SK-N-SH (cell line): ENCODE measurements around the gene CMTM2. TPM values are rescaled to one million over a fixed set of nuclear protein-coding genes. Genes with fewer than 3 reads are reported as not detected.

Experiments
- CTCF ChIA-PET: fragments of 300-600, 350-600 bp; formaldehyde crosslinking; extraction: SDS; loops from one replicate; lab custom pipeline; 2021; lab: Yijun Ruan, JAX
- POLR2A ChIA-PET: fragments of 350-600 bp; sonication (Branson Sonifier 250); formaldehyde crosslinking; extraction: SDS; loops from one replicate; lab custom pipeline; 2020; ENCODE audit warnings: antibody characterized with exemption, inconsistent platforms; lab: Yijun Ruan, JAX
- DNase-seq: peaks from one replicate; pipeline ENCODE4 v3.0.0; 2012
- H2AFZ ChIP-seq: fragments of 200-600 bp; sonication (generic); 2 replicates; pipeline ENCODE4 v1.8.1; 2016; ENCODE audit warnings: antibody characterized with exemption, mild to moderate bottlenecking, low read depth
- H3F3A ChIP-seq: fragments of 200-600 bp; sonication (generic); replicated peaks from 2 replicates; pipeline ENCODE3; 2016; ENCODE audit warnings: antibody characterized with exemption, mild to moderate bottlenecking; ENCODE audit not compliant: insufficient read depth
- H3K27ac ChIP-seq, 2 experiments: fragments of 200-500 bp in 1 of 2; fragments of 200-600 bp in 1 of 2; sonication (Bioruptor generic) in 1 of 2; sonication (generic), shearing (Covaris generic) in 1 of 2; 2 replicates each; pipeline versions ENCODE4 v1.5.1 to v1.6.1; 2014 to 2016; ENCODE audit warnings: low read depth in 2 of 2, inconsistent platforms in 1 of 2, low read length in 1 of 2, mild to moderate bottlenecking in 1 of 2, mixed read lengths in 1 of 2
- H3K27me3 ChIP-seq: fragments of 200-600 bp; sonication (generic), shearing (Covaris generic); 2 replicates; pipeline ENCODE4 v1.6.1; 2016; ENCODE audit warnings: mixed run types; ENCODE audit not compliant: insufficient read depth
- H3K36me3 ChIP-seq, 2 experiments: fragments of 200-500 bp in 1 of 2; fragments of 200-600 bp in 1 of 2; sonication (Bioruptor generic) in 1 of 2; sonication (generic) in 1 of 2; replicated peaks in 1 of 2; 2 replicates each; pipeline versions ENCODE3 to v1.5.1; 2014 to 2016; ENCODE audit warnings: low read length in 1 of 2, mild to moderate bottlenecking in 1 of 2; ENCODE audit not compliant: insufficient read depth in 2 of 2, control insufficient read depth in 1 of 2
- H3K4me1 ChIP-seq, 2 experiments: fragments of 200-500 bp in 1 of 2; fragments of 200-600 bp in 1 of 2; sonication (Bioruptor generic) in 1 of 2; sonication (generic), shearing (Covaris generic) in 1 of 2; 2 replicates each; pipeline versions ENCODE4 v1.5.1 to v1.6.1; 2014 to 2016; ENCODE audit warnings: low read depth in 1 of 2, low read length in 1 of 2, mixed run types in 1 of 2; ENCODE audit not compliant: insufficient read depth in 2 of 2, control insufficient read depth in 1 of 2
- H3K4me2 ChIP-seq: fragments of 200-600 bp; sonication (generic), shearing (Covaris generic); 2 replicates; pipeline ENCODE4 v1.6.1; 2017; ENCODE audit warnings: mixed run types
- H3K4me3 ChIP-seq, 2 experiments: fragments of 200-500 bp in 1 of 2; fragments of 200-600 bp in 1 of 2; sonication (Bioruptor generic) in 1 of 2; sonication (generic), shearing (Covaris generic) in 1 of 2; 2 replicates each; pipeline versions ENCODE4 v1.5.1 to v1.8.1; 2014 to 2016; ENCODE audit warnings: low read depth in 2 of 2, inconsistent platforms in 1 of 2, low read length in 1 of 2, mild to moderate bottlenecking in 1 of 2, mixed read lengths in 1 of 2, moderate library complexity in 1 of 2
- H3K79me2 ChIP-seq: fragments of 200-600 bp; sonication (generic); 2 replicates; pipeline ENCODE4 v1.8.1; 2017; ENCODE audit warnings: mild to moderate bottlenecking; ENCODE audit not compliant: insufficient read depth
- H3K9ac ChIP-seq: fragments of 200-600 bp; sonication (generic); 2 replicates; pipeline ENCODE4 v1.6.1; 2017; ENCODE audit warnings: mixed run types
- H3K9me2 ChIP-seq: fragments of 200-600 bp; sonication (generic); 2 replicates; pipeline ENCODE4 v1.6.1; 2017; ENCODE audit warnings: mixed run types
- H3K9me3 ChIP-seq: fragments of 200-600 bp; sonication (generic); 2 replicates; pipeline ENCODE4 v1.6.1; 2017; ENCODE audit warnings: mixed run types, mild to moderate bottlenecking, moderate library complexity
- H4K20me1 ChIP-seq: fragments of 200-600 bp; sonication (generic); 2 replicates; pipeline ENCODE4 v1.6.1; 2017; ENCODE audit warnings: mild to moderate bottlenecking, mixed run types; ENCODE audit not compliant: insufficient read depth
- FOXJ3 ChIP-seq: sonication (generic); formaldehyde crosslinking; IDR thresholded peaks from 2 replicates; pipeline ENCODE4 v1.5.1; 2020; ENCODE audit warnings: mild to moderate bottlenecking, missing genetic modification reagents
- GABPA ChIP-seq: IDR thresholded peaks from 2 replicates; pipeline ENCODE4 v1.4.0; 2012; ENCODE audit warnings: low read depth, mild to moderate bottlenecking
- RAD21 ChIP-seq: IDR thresholded peaks from 2 replicates; pipeline ENCODE4 v1.6.1; 2012; ENCODE audit warnings: mild to moderate bottlenecking, low read length
- RCOR1 ChIP-seq: fragments of 150-350 bp; IDR thresholded peaks from 2 replicates; pipeline ENCODE4 v1.6.1; 2017; ENCODE audit warnings: antibody characterized with exemption, low read length
- SMC3 ChIP-seq: IDR thresholded peaks from 2 replicates; pipeline ENCODE4 v1.6.1; 2012; ENCODE audit warnings: low read depth, low read length, improper control_type of control experiment
- TAF1 ChIP-seq: IDR thresholded peaks from 2 replicates; pipeline ENCODE4 v1.6.1; 2012; ENCODE audit warnings: low read depth, mild to moderate bottlenecking, low read length, moderate library complexity, borderline replicate concordance
- WGBS: methylation state at CpG from one replicate; pipeline ENCODE4 v1.1.6; 2017; ENCODE audit warnings: low lambda C conversion rate; 5-methylcytosine and 5-hydroxymethylcytosine counted together
- polyA plus RNA-seq, 3 experiments: library from polyadenylated mRNA; depleted of rRNA; stranded (reverse); fragments of >200 nt; gene quantifications; 2 replicates each; pipeline ENCODE4 v1.2.3, GENCODE V29; 2012
- TF ChIP-seq, protein P1 (sequence below): fragments of 200-600 bp; sonication (generic); IDR thresholded peaks from 2 replicates; pipeline ENCODE4 v1.6.1; 2017; ENCODE audit warnings: antibody characterized with exemption, mild to moderate bottlenecking, moderate library complexity

The CMTM2 gene
- polyA plus RNA-seq, 1 of the 3 experiments (the other 2 are of a cell fraction) = not detected

DNA sequence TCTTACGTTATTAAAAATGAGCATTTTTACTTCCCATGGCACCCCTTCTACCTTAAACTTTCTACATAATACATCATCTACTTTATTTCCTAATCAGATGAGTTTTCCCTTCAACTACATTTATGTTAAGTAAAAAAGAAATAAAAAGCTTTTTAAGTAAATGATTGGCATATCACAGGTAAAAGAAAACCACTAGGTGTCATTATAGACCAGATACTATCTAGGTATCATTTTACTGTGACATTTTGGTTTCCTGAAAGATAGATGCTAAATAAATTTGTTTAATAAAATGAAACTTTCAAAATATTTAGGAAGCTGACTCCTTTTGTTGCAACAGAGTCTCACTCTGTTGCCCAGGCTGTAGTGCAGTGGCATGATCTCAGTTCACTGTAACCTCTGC lies 16.9 kb upstream of the CMTM2 start:
- Histone ChIP-seq H3K4me1 (0 out of 4 replicates have a peak, but pooled peaks cover 0 to 3% of the 10 kb centered on the region in 2 experiments), H3K4me3 (no peak overlapping the region), H3K36me3 (peaks cover 58 to 68% of the 10 kb centered on the region in 2 experiments), H4K20me1 (no peaks in the 10 kb centered on the region), H3F3A (peaks cover 29% of the 10 kb centered on the region), H3K4me2 (no peak overlapping the region), H3K9me2 (no peaks in the 10 kb centered on the region), H2AFZ (no peak overlapping the region), H3K27ac (peak overlapping the region in 1 of 2 experiments; percentile 60; a peak in 1 of 4 replicates), H3K27me3 (no peaks in the 10 kb centered on the region), H3K9me3 (no peaks in the 10 kb centered on the region), H3K9ac (no peak overlapping the region), H3K79me2 (peaks cover 36% of the 10 kb centered on the region; the same call in 1 of the 2 replicates)
- DNase-seq = no peak
- CTCF ChIA-PET = interaction anchor here (0.7 to 2.5 kb wide), 10 partner anchors 11 to 305 kb away, joined by 3 to 11 read pairs (median 4); partner anchors contain the start of gene CKLF
- WGBS = 95% methylated on average over 1 of the region's 1 CpG
- TF ChIP-seq RAD21 (no peak), GABPA (no peak), SMC3 (no peak)
- TF ChIP-seq, protein P1, sequence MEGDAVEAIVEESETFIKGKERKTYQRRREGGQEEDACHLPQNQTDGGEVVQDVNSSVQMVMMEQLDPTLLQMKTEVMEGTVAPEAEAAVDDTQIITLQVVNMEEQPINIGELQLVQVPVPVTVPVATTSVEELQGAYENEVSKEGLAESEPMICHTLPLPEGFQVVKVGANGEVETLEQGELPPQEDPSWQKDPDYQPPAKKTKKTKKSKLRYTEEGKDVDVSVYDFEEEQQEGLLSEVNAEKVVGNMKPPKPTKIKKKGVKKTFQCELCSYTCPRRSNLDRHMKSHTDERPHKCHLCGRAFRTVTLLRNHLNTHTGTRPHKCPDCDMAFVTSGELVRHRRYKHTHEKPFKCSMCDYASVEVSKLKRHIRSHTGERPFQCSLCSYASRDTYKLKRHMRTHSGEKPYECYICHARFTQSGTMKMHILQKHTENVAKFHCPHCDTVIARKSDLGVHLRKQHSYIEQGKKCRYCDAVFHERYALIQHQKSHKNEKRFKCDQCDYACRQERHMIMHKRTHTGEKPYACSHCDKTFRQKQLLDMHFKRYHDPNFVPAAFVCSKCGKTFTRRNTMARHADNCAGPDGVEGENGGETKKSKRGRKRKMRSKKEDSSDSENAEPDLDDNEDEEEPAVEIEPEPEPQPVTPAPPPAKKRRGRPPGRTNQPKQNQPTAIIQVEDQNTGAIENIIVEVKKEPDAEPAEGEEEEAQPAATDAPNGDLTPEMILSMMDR = peak; percentile 23
- POLR2A ChIA-PET = interaction anchor here (1.1 kb wide), 1 partner anchor 41 kb away, joined by 3 read pairs; no protein-coding TSS in a partner anchor

DNA sequence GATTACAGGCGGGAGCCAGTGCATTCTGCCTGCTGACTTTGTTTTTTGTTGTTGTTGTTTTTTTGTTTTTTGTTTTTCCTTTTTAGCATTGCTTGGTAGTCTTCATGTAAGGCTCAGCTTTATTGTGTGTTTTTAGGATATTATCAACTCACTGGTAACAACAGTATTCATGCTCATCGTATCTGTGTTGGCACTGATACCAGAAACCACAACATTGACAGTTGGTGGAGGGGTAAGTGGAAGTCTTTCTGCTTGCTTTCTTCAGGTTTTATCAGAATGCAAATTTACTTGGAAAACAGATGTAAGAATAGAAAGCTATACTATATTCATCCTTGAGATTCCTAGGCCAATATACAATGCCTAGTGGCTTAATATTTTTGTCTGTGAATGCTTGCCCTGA lies 16.3 kb upstream of the CMTM2 start:
- Histone ChIP-seq H2AFZ (no peak overlapping the region), H4K20me1 (no peaks in the 10 kb centered on the region), H3K27me3 (no peaks in the 10 kb centered on the region), H3K4me2 (0 out of 2 replicates have a peak overlapping the region, but pooled peaks have one; percentile 9), H3K4me1 (0 out of 4 replicates have a peak, but pooled peaks cover 0 to 3% of the 10 kb centered on the region in 2 experiments), H3K9me2 (no peaks in the 10 kb centered on the region), H3K79me2 (peaks cover 31% of the 10 kb centered on the region; the same call in 1 of the 2 replicates), H3K36me3 (peaks cover 61 to 69% of the 10 kb centered on the region in 2 experiments), H3K4me3 (no peak overlapping the region), H3K27ac (peak overlapping the region in 1 of 2 experiments; percentile 60; a peak in 1 of 4 replicates), H3K9me3 (no peaks in the 10 kb centered on the region), H3F3A (peaks cover 34% of the 10 kb centered on the region), H3K9ac (no peak overlapping the region)
- TF ChIP-seq RCOR1 (no peak), SMC3 (no peak), RAD21 (no peak), TAF1 (no peak), FOXJ3 (CRISPR knock-in tag) (no peak)
- 89% methylated on average over 2 of the region's 2 CpGs for WGBS
- ChIA-PET POLR2A (interaction anchor here (1.1 kb wide), 1 partner anchor 41 kb away, joined by 3 read pairs; no protein-coding TSS in a partner anchor), CTCF (interaction anchor here (0.7 to 2.5 kb wide), 9 partner anchors 11 to 305 kb away, joined by 3 to 11 read pairs (median 4); partner anchors contain the start of gene CKLF)
- DNase-seq = no peak
